K562 (cell line): ENCODE measurements around the gene LDLRAD3. TPM values are rescaled to one million over a fixed set of nuclear protein-coding genes. Genes with fewer than 3 reads are reported as not detected.

ENCODE experiments used
- ATAC-seq: fragments of 200-7000 bp; cut with Tn5 transposase; 3 replicates; pipeline ENCODE4 v1.9.1; 2020; ENCODE audit warnings: moderate library complexity
- BruUV-seq: library from RNA; stranded (reverse); fragments of 400-500 nt; replicated peaks from 2 replicates; lab custom pipeline; 2021; lab: Mats Ljungman, UMichigan
- CTCF ChIA-PET: fragments of 300-600 bp; formaldehyde crosslinking; extraction: SDS; loops from one replicate; lab custom pipeline; 2021; ENCODE audit warnings: low intra/inter-chr PET ratio; lab: Yijun Ruan, JAX
- POLR2A ChIA-PET: fragments of 300-600, 350-650 bp; sonication (Branson Sonifier 250); formaldehyde crosslinking; extraction: SDS; loops from one replicate; lab custom pipeline; 2021; ENCODE audit warnings: antibody characterized with exemption, inconsistent platforms; lab: Yijun Ruan, JAX
- DNase-seq, 4 experiments: peaks; one replicate each; pipeline versions ENCODE4 v3.0.0 to v3.0.0-alpha.2; 2011 to 2018; ENCODE audit warnings: low spot score in 3 of 4, mixed read lengths in 3 of 4; ENCODE audit errors: extremely low read depth in 1 of 4
- FAIRE-seq: peaks from 2 replicates; lab custom pipeline; 2011; peaks lifted over from hg19 to GRCh38; lab: Jason Lieb, UNC
- H2AFZ ChIP-seq: 2 replicates; pipeline ENCODE4 v1.6.0; 2011; ENCODE audit warnings: low read depth, low read length, control low read depth, inconsistent platforms
- H3K27ac ChIP-seq: fragments of 200-600 bp; 3 replicates; pipeline ENCODE4 v1.8.0; 2011; ENCODE audit warnings: low read depth, mild to moderate bottlenecking, control low read depth, inconsistent platforms, low read length, moderate library complexity, mixed read lengths; ENCODE audit errors: extremely low read depth
- H3K27me3 ChIP-seq, 2 experiments: fragments of 300-600 bp in 1 of 2; 2 replicates in 1 of 2; 3 replicates in 1 of 2; pipeline versions ENCODE4 v1.6.0 to v1.8.0; 2011; ENCODE audit warnings: inconsistent platforms in 2 of 2, low read length in 2 of 2, mild to moderate bottlenecking in 1 of 2, mixed read lengths in 1 of 2, moderate library complexity in 1 of 2; ENCODE audit not compliant: control insufficient read depth in 2 of 2, insufficient read depth in 2 of 2
- H3K36me3 ChIP-seq: fragments of 300-600 bp; 3 replicates; pipeline ENCODE4 v1.8.0; 2011; ENCODE audit warnings: mild to moderate bottlenecking, low read length, inconsistent platforms; ENCODE audit not compliant: control insufficient read depth, insufficient read depth
- H3K4me1 ChIP-seq, 2 experiments: fragments of 200-600 bp in 1 of 2; replicated peaks in 1 of 2; 2 replicates in 1 of 2; 3 replicates in 1 of 2; pipeline versions ENCODE4 v1.5.1 to v1.8.0; 2011; ENCODE audit warnings: inconsistent platforms in 2 of 2, low read length in 2 of 2, mild to moderate bottlenecking in 1 of 2, mixed read lengths in 1 of 2, moderate library complexity in 1 of 2; ENCODE audit not compliant: control insufficient read depth in 2 of 2, insufficient read depth in 2 of 2
- H3K4me2 ChIP-seq: 2 replicates; pipeline ENCODE4 v1.6.1; 2011; ENCODE audit warnings: low read length, control low read depth, inconsistent platforms, mixed read lengths; ENCODE audit not compliant: insufficient read depth
- H3K4me3 ChIP-seq: fragments of 200-600 bp; sonication (generic), shearing (Covaris generic); 2 replicates; pipeline ENCODE4 v1.5.1; 2016; ENCODE audit warnings: control low read depth, inconsistent platforms
- H3K79me2 ChIP-seq: fragments of 200-600 bp; 3 replicates; pipeline ENCODE4 v1.8.0; 2011; ENCODE audit warnings: low read length, inconsistent platforms; ENCODE audit not compliant: control insufficient read depth, insufficient read depth
- H3K9ac ChIP-seq, 2 experiments: 2 replicates each; pipeline versions ENCODE4 v1.6.0 to v1.6.1; 2011; ENCODE audit warnings: low read depth in 2 of 2, low read length in 2 of 2, control low read depth in 1 of 2, inconsistent platforms in 1 of 2, mild to moderate bottlenecking in 1 of 2, mixed read lengths in 1 of 2; ENCODE audit not compliant: insufficient read depth in 1 of 2
- H3K9me1 ChIP-seq: one replicate; pipeline ENCODE4 v1.6.0; 2011; ENCODE audit warnings: inconsistent platforms, mild to moderate bottlenecking, low read length, moderate library complexity; ENCODE audit not compliant: control insufficient read depth, insufficient read depth
- H3K9me3 ChIP-seq: replicated peaks from 2 replicates; pipeline ENCODE4 v1.5.1; 2011; ENCODE audit warnings: low read depth, low read length, inconsistent platforms; ENCODE audit not compliant: control insufficient read depth, insufficient read depth
- H4K20me1 ChIP-seq: replicated peaks from 2 replicates; pipeline ENCODE4 v1.6.1; 2011; ENCODE audit warnings: low read length, inconsistent platforms, mixed read lengths; ENCODE audit not compliant: control insufficient read depth, insufficient read depth
- BCL6 ChIP-seq: fragments of 250-450 bp; sonication (Bioruptor Pico); IDR thresholded peaks from 2 replicates; pipeline ENCODE4 v1.4.0; 2020
- HIVEP1 ChIP-seq: fragments of 250-450 bp; sonication (Bioruptor Pico); IDR thresholded peaks from 2 replicates; pipeline ENCODE4 v1.4.0; 2020; ENCODE audit warnings: mild to moderate bottlenecking
- MAFG ChIP-seq: fragments of 450-650 bp; conservative IDR thresholded peaks from 2 replicates; pipeline ENCODE4 v1.6.1; 2016; ENCODE audit warnings: missing genetic modification characterization, missing compliant biosample characterization
- RBM25 ChIP-seq: fragments of 200-400 bp; formaldehyde crosslinking; IDR thresholded peaks from 2 replicates; pipeline ENCODE4 v1.6.1; 2018; ENCODE audit warnings: low read length, low read depth, moderate library complexity; ENCODE audit not compliant: severe bottlenecking
- SREBF2 ChIP-seq: sonication (generic); formaldehyde crosslinking; IDR thresholded peaks from 2 replicates; pipeline ENCODE4 v1.4.0; 2020; ENCODE audit warnings: mild to moderate bottlenecking, missing genetic modification reagents
- TAL1 ChIP-seq: fragments of 450-650 bp; IDR thresholded peaks from 2 replicates; pipeline ENCODE4 v1.6.1; 2016; ENCODE audit warnings: mild to moderate bottlenecking
- THRA ChIP-seq: fragments of 450-650 bp; IDR thresholded peaks from 2 replicates; pipeline ENCODE4 v1.6.1; 2017; ENCODE audit warnings: mild to moderate bottlenecking, moderate library complexity
- ZNF316 ChIP-seq: fragments of 450-650 bp; IDR thresholded peaks from 2 replicates; pipeline ENCODE4 v1.6.1; 2016
- ZNF551 ChIP-seq: fragments of 250-450 bp; sonication (Bioruptor Pico); IDR thresholded peaks from 2 replicates; pipeline ENCODE4 v1.5.0; 2021; ENCODE audit warnings: mild to moderate bottlenecking, moderate library complexity
- WGBS: fragments of 100-300 bp; shearing (Covaris generic); methylation state at CpG from one replicate; pipeline ENCODE4 v1.1.6; 2016; ENCODE audit warnings: low coverage, mixed read lengths; ENCODE audit not compliant: insufficient coverage; ENCODE audit errors: missing lambda C conversion rate; 5-methylcytosine and 5-hydroxymethylcytosine counted together
- in situ Hi-C: fragments of 300-500 bp; cut with MboI; formaldehyde crosslinking; loops from 4 replicates; pipeline ENCODE4 v1.15.0; 2018; ENCODE audit warnings: inconsistent platforms, mixed read lengths
- intact Hi-C: fragments of 100-400 bp; cut with micrococcal nuclease; formaldehyde crosslinking; loops from 2 replicates; pipeline ENCODE4 v1.14.2; 2022
- polyA plus RNA-seq, 8 experiments: library from polyadenylated mRNA; depleted of rRNA in 4 of 8; stranded (reverse) in 5 of 8; unstranded in 3 of 8; fragments of >200 nt; fragmentation: Nextera tagmentation in 2 of 8; fragmentation: Illumina TruSeq in 1 of 8; extraction: Ambion mirVana in 2 of 8; extraction: Trizol in 1 of 8; gene quantifications; 2 replicates each; pipeline versions ENCODE4 v1.2.1 to v1.2.3, GENCODE V29; 2011 to 2014; ENCODE audit warnings: inconsistent platforms in 1 of 8, missing spikeins in 1 of 8
- total RNA-seq, 7 experiments: library from RNA; depleted of rRNA in 6 of 7; stranded (reverse); fragments of >200 nt in 6 of 7; fragmentation: Illumina TruSeq in 2 of 7; extraction: Trizol in 2 of 7; gene quantifications; 2 replicates each; pipeline versions ENCODE4 v1.2.1 to v1.2.3, GENCODE V29; 2011 to 2021; ENCODE audit warnings: low replicate concordance in 1 of 7
- TF ChIP-seq, protein P1 (sequence below): sonication (generic); formaldehyde crosslinking; IDR thresholded peaks from 2 replicates; pipeline ENCODE4 v1.8.1; 2023; ENCODE audit warnings: mild to moderate bottlenecking, missing genetic modification reagents

The LDLRAD3 gene
- total and polyA plus RNA-seq, 9 of the 15 experiments (the other 6 are each of a cell fraction or from before 2014, with no cell fraction given), result 0.73 to 7.2 (median 3.5) TPM

- BruUV-seq, result no TSS peak
- CTCF ChIA-PET, result no interaction called here
Observed at GRCh38 chr11:35906277-35906661, 37.6 kb upstream of the LDLRAD3 start.

DNA sequence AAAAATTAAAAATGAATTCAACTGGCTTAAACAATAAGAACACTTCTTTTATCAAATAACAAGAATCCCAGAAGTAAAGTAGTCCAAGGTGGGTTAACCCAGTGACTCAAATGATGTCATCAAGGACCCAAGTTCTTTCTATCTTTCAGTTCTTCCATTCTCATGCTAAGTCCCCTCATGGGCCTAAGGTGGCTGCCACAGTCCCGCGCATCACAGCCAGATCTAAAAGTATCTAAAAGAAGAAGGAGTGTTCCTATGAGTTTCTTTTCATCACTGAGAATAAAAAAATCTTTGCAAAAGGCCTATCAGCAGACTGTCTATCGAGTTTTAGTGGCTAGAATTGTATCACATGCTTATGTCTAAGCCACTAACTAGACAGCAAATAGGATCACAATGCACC lies 37.2 kb upstream of the LDLRAD3 start:
- Histone ChIP-seq H2AFZ (no peak overlapping the region), H3K9me1 (no peaks in the 10 kb centered on the region), H3K9ac (no peak overlapping the region), H3K4me2 (no peak overlapping the region), H4K20me1 (no peaks in the 10 kb centered on the region), H3K79me2 (no peaks in the 10 kb centered on the region), H3K9me3 (no peaks in the 10 kb centered on the region; the same call in 1 of the 2 replicates), H3K27me3 (no peaks in the 10 kb centered on the region), H3K4me3 (no peak overlapping the region), H3K4me1 (no peaks in the 10 kb centered on the region), H3K36me3 (no peaks in the 10 kb centered on the region), H3K27ac (no peak overlapping the region)
- in situ Hi-C loops, result no loop called here
- CTCF ChIA-PET, result no interaction called here
- no peak for ATAC-seq
- POLR2A ChIA-PET, result no interaction called here
- WGBS, result 4% methylated on average over 3 of the region's 3 CpGs
- BruUV-seq, result no TSS peak
- intact Hi-C loops, result no loop called here
- DNase-seq, result no peak
- FAIRE-seq, result no peak
- TF ChIP-seq HIVEP1 (CRISPR knock-in tag) (no peak), THRA (no peak), RBM25 (peak; percentile 80), BCL6 (CRISPR knock-in tag) (no peak), TAL1 (no peak), ZNF551 (CRISPR knock-in tag) (no peak)
- TF ChIP-seq, protein P1, sequence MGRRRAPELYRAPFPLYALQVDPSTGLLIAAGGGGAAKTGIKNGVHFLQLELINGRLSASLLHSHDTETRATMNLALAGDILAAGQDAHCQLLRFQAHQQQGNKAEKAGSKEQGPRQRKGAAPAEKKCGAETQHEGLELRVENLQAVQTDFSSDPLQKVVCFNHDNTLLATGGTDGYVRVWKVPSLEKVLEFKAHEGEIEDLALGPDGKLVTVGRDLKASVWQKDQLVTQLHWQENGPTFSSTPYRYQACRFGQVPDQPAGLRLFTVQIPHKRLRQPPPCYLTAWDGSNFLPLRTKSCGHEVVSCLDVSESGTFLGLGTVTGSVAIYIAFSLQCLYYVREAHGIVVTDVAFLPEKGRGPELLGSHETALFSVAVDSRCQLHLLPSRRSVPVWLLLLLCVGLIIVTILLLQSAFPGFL (CRISPR knock-in tag), result no peak
- TF ChIP-seq, all 486 proteins: peak for 1

More at GRCh38 chr11:35906277-35906661, 37.6 kb upstream of the LDLRAD3 start:
- Histone ChIP-seq H3K9me3 (no peaks in the 10 kb centered on the region; the same call in 1 of the 2 replicates), H3K9me1 (no peaks in the 10 kb centered on the region), H3K27me3 (no peaks in the 10 kb centered on the region), H3K9ac (no peak overlapping the region), H3K4me1 (no peaks in the 10 kb centered on the region), H3K27ac (no peak overlapping the region), H3K4me2 (no peak overlapping the region), H4K20me1 (no peaks in the 10 kb centered on the region), H3K36me3 (no peaks in the 10 kb centered on the region), H2AFZ (no peak overlapping the region), H3K79me2 (no peaks in the 10 kb centered on the region), H3K4me3 (no peak overlapping the region)
- TF ChIP-seq MAFG (peak; percentile 26; the same call in 1 of the 2 replicates), SREBF2 (CRISPR knock-in tag) (no peak), ZNF316 (peak; percentile 48; the same call in 1 of the 2 replicates)
- no peak for ATAC-seq
- intact Hi-C loops, result no loop called here
- 0% methylated on average over 2 of the region's 2 CpGs for WGBS
- DNase-seq, result no peak
- in situ Hi-C loops, result no loop called here
- no peak for FAIRE-seq
- POLR2A ChIA-PET, result no interaction called here
